ENCODE results near the gene MYO3B.

MYO3B gene

DNA sequence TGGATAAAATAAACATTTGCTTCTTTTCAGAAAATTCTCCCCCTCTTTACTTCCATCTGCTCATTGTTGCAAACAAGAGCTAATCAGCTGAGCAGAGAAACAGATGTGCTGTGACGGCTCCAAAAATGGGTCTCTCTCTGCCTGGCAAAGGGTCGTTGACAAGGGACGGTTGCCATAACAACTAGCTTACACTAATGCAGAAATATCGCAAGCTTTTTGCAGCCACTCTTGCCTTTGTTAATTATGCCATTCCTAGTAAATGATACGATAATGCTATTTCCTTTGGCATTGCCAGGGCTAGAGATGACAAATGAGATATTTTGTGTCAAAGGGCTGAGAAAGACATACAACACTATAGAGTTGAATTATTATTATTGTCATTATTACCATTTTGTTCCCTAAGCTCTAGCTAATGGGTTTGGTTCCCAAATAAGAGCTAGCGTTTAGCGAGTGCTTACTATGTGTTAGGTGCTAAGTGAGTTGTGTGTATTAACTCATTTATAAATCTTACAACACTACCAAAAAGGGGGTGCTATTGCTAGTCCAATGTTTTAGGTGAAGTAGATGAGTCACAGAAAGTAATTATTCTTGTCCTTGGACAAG, 46.8 kb downstream of the MYO3B start:
- Histone ChIP-seq H3K27ac (ENCODE audit: low read length) (no peak overlapping the region), H2AFZ (ENCODE audit: low read depth, low read length) (no peak overlapping the region), H3K27me3 (ENCODE audit: low read depth, low read length) (no peaks in the 10 kb centered on the region; the same call in 1 of the 2 replicates)

GRCh38 chr2:170226216-170226615, 48.3 kb downstream of the MYO3B start:
- no peak overlapping the region for H3K9ac ChIP-seq (ENCODE audit: low read length)
- H3K4me2 ChIP-seq (ENCODE audit: low read length), result no peak overlapping the region
- no peaks in the 10 kb centered on the region for H3K79me2 ChIP-seq (ENCODE audit: low read length)
- no peak overlapping the region for H3K27ac ChIP-seq (ENCODE audit: low read length)
- no peak overlapping the region for H2AFZ ChIP-seq (ENCODE audit: low read depth, low read length)
- H3K27me3 ChIP-seq (ENCODE audit: low read depth, low read length), result no peaks in the 10 kb centered on the region; the same call in 1 of the 2 replicates
- no peak overlapping the region for H3K4me3 ChIP-seq (ENCODE audit: low read length)
- H3K4me1 ChIP-seq (ENCODE audit: low read length), result peaks cover 21% of the 10 kb centered on the region
- no peak for TF ChIP-seq EZH2phosphoT487 (IDR thresholded peaks at IDR 0.05; ENCODE audit: low read depth)
- H3K36me3 ChIP-seq (replicated peaks; ENCODE audit: low read depth, low read length), result no peaks in the 10 kb centered on the region
- no peaks in the 10 kb centered on the region for H3K9me3 ChIP-seq (ENCODE audit: insufficient read depth, low read length)
- no peaks in the 10 kb centered on the region for H4K20me1 ChIP-seq (ENCODE audit: insufficient read depth, low read length)

More for the DNA sequence above, 46.8 kb downstream of the MYO3B start:
- no peak overlapping the region for H3K9ac ChIP-seq (ENCODE audit: low read length)
- H3K4me3 ChIP-seq (ENCODE audit: low read length), result no peak overlapping the region
- H3K36me3 ChIP-seq (replicated peaks; ENCODE audit: low read depth, low read length), result no peaks in the 10 kb centered on the region
- no peaks in the 10 kb centered on the region for H4K20me1 ChIP-seq (ENCODE audit: insufficient read depth, low read length)
- peaks cover 21% of the 10 kb centered on the region for H3K4me1 ChIP-seq (ENCODE audit: low read length)
- H3K79me2 ChIP-seq (ENCODE audit: low read length), result no peaks in the 10 kb centered on the region
- no peak for TF ChIP-seq CTCF (IDR thresholded peaks at IDR 0.05; ENCODE audit: low read depth, low read length)
- no peak for TF ChIP-seq EZH2phosphoT487 (IDR thresholded peaks at IDR 0.05; ENCODE audit: low read depth)
- H3K9me3 ChIP-seq (ENCODE audit: insufficient read depth, low read length), result no peaks in the 10 kb centered on the region
- no peak overlapping the region for H3K4me2 ChIP-seq (ENCODE audit: low read length)

- peak overlapping the region; percentile 99 for H3K4me2 ChIP-seq (ENCODE audit: low read length)
- peak overlapping the region; percentile 43; the same call in 1 of the 2 replicates for H3K9ac ChIP-seq (ENCODE audit: low read length)
- no peaks in the 10 kb centered on the region for H4K20me1 ChIP-seq (ENCODE audit: insufficient read depth, low read length)
- peak overlapping the region; percentile 86 for H2AFZ ChIP-seq (ENCODE audit: low read depth, low read length)
- peak overlapping the region; percentile 75 for H3K4me3 ChIP-seq (ENCODE audit: low read length)
- no peaks in the 10 kb centered on the region for H3K79me2 ChIP-seq (ENCODE audit: low read length)
- H3K4me1 ChIP-seq (ENCODE audit: low read length), result peaks cover 21% of the 10 kb centered on the region
- TF ChIP-seq EZH2phosphoT487 (IDR thresholded peaks at IDR 0.05; ENCODE audit: low read depth), result no peak
- TF ChIP-seq CTCF (IDR thresholded peaks at IDR 0.05; ENCODE audit: low read depth, low read length), result no peak
- H3K27me3 ChIP-seq (ENCODE audit: low read depth, low read length), result no peaks in the 10 kb centered on the region; the same call in 1 of the 2 replicates
- no peaks in the 10 kb centered on the region for H3K9me3 ChIP-seq (ENCODE audit: insufficient read depth, low read length)
- peak overlapping the region; percentile 33 for H3K27ac ChIP-seq (ENCODE audit: low read length)
- no peaks in the 10 kb centered on the region for H3K36me3 ChIP-seq (replicated peaks; ENCODE audit: low read depth, low read length)
Observed at GRCh38 chr2:170227507-170227947, 49.6 kb downstream of the MYO3B start.

DNA sequence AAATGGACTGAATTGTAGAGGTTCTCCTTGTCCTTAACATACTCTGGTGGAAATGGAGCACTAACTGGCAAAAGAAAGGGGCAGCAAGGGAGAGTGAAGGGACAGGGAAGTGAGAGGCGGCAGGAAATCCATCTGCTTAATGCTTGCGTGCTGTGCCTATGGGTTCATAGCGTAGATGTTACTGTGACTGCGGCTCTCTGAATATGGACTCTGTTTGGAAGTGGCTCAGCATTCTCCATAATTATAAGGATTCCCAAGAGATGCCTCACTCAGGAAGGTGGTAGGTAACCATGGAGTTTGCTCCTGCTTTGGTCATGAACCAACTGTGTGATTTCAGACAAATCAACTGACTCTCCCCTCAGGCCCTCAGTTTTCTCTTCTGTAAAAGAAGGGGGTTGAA, 50.0 kb downstream of the MYO3B start:
- H3K4me3 ChIP-seq (ENCODE audit: low read length), result peak overlapping the region; percentile 75
- no peaks in the 10 kb centered on the region for H4K20me1 ChIP-seq (ENCODE audit: insufficient read depth, low read length)
- peak overlapping the region; percentile 33 for H3K27ac ChIP-seq (ENCODE audit: low read length)
- H3K9me3 ChIP-seq (ENCODE audit: insufficient read depth, low read length), result no peaks in the 10 kb centered on the region
- H3K4me1 ChIP-seq (ENCODE audit: low read length), result peaks cover 25% of the 10 kb centered on the region
- H3K79me2 ChIP-seq (ENCODE audit: low read length), result no peaks in the 10 kb centered on the region
- H3K27me3 ChIP-seq (ENCODE audit: low read depth, low read length), result no peaks in the 10 kb centered on the region; the same call in 1 of the 2 replicates
- H3K36me3 ChIP-seq (replicated peaks; ENCODE audit: low read depth, low read length), result no peaks in the 10 kb centered on the region
- H2AFZ ChIP-seq (ENCODE audit: low read depth, low read length), result peak overlapping the region; percentile 86
- no peak for TF ChIP-seq CTCF (IDR thresholded peaks at IDR 0.05; ENCODE audit: low read depth, low read length)
- no peak for TF ChIP-seq EZH2phosphoT487 (IDR thresholded peaks at IDR 0.05; ENCODE audit: low read depth)
- H3K9ac ChIP-seq (ENCODE audit: low read length), result peak overlapping the region; percentile 43; the same call in 1 of the 2 replicates
- H3K4me2 ChIP-seq (ENCODE audit: low read length), result peak overlapping the region; percentile 99
